C4-2B (cell line): ENCODE results near the gene PAH.

ENCODE experiments used
- ZFX ChIP-seq: fragments of 450-650 bp; IDR thresholded peaks from 2 replicates; pipeline ENCODE4 v1.6.1; 2017
- TF ChIP-seq, protein P1 (sequence below): fragments of 450-650 bp; conservative IDR thresholded peaks from 2 replicates; pipeline ENCODE4 v1.5.1; 2017; ENCODE audit warnings: mild to moderate bottlenecking

DNA sequence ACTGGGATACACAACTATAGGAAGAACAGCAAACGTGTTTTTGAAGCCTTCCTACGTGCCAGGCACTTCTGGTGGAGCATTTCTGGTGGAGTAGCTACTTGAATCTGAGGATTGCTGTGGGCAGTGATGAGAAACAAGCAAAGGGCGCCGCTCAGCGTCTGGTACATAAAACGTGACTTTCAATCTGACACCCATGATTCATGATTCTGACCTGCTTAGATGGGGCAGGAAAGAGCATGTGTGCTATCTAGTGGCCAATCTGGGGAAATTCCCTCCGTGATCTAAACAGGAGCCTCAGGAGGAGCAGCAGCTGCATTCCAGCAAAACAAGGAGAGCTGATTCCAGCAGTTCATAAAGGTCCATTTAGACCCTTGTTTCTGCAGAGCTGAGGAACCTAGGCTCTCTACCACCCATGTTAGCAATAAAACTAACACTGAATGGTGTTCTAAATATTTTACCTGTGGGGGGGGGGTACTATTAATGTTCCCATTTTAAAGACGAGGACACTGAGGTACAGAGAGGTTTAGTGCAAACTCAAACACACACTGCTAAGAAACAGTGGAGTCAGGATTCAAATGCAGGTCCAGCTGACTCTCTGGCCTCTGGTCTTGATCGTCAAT lies 37.8 kb downstream of the PAH start:
- TF ChIP-seq, protein P1, sequence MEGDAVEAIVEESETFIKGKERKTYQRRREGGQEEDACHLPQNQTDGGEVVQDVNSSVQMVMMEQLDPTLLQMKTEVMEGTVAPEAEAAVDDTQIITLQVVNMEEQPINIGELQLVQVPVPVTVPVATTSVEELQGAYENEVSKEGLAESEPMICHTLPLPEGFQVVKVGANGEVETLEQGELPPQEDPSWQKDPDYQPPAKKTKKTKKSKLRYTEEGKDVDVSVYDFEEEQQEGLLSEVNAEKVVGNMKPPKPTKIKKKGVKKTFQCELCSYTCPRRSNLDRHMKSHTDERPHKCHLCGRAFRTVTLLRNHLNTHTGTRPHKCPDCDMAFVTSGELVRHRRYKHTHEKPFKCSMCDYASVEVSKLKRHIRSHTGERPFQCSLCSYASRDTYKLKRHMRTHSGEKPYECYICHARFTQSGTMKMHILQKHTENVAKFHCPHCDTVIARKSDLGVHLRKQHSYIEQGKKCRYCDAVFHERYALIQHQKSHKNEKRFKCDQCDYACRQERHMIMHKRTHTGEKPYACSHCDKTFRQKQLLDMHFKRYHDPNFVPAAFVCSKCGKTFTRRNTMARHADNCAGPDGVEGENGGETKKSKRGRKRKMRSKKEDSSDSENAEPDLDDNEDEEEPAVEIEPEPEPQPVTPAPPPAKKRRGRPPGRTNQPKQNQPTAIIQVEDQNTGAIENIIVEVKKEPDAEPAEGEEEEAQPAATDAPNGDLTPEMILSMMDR, result peak; percentile 90
- TF ChIP-seq ZFX, result no peak
